Chondrocyte (in vitro differentiated cells): ENCODE data around the gene ZNF337. TPM values are rescaled to one million over a fixed set of nuclear protein-coding genes. Genes with fewer than 3 reads are reported as not detected.

Source experiments
- DNase-seq: peaks from one replicate; pipeline ENCODE4 v3.0.0; 2021; ENCODE audit warnings: mixed read lengths, low spot score
- H3K27ac Mint-ChIP-seq: one replicate; pipeline ENCODE4 v1.8.0; 2021; ENCODE audit warnings: mild to moderate bottlenecking, moderate library complexity, mixed read lengths; ENCODE audit not compliant: unreplicated experiment
- H3K27me3 Mint-ChIP-seq: 2 replicates; pipeline ENCODE4 v1.8.0; 2021; ENCODE audit warnings: low read depth, mixed read lengths
- H3K36me3 Mint-ChIP-seq: 2 replicates; pipeline ENCODE4 v1.8.0; 2021; ENCODE audit warnings: low read depth, mixed read lengths
- H3K4me1 Mint-ChIP-seq: 2 replicates; pipeline ENCODE4 v1.8.0; 2021; ENCODE audit warnings: low read depth, mild to moderate bottlenecking, mixed read lengths
- H3K4me3 Mint-ChIP-seq: one replicate; pipeline ENCODE4 v1.8.0; 2021; ENCODE audit warnings: mild to moderate bottlenecking, moderate library complexity, mixed read lengths; ENCODE audit not compliant: unreplicated experiment
- H3K9me3 Mint-ChIP-seq: 2 replicates; pipeline ENCODE4 v1.8.0; 2021; ENCODE audit warnings: low read depth, mixed read lengths
- CTCF ChIP-seq: fragments of 200-600 bp; sonication (generic); IDR thresholded peaks from 2 replicates; pipeline ENCODE4 v1.5.0; 2021; ENCODE audit warnings: antibody characterized with exemption, mild to moderate bottlenecking, moderate library complexity
- total RNA-seq: library from RNA; stranded (reverse); gene quantifications from 3 replicates; pipeline ENCODE4 v1.2.1, GENCODE V29; 2021

ZNF337 gene
- total RNA-seq, 1 donor from 2014 or later, result 11.2 TPM

- TF ChIP-seq CTCF, result no peak
- Mint-ChIP-seq H3K4me3 (peak overlapping the region; percentile 91), H3K27me3 (no peaks in the 10 kb centered on the region), H3K36me3 (peaks cover 16% of the 10 kb centered on the region), H3K4me1 (peaks cover 23% of the 10 kb centered on the region), H3K9me3 (peaks cover 22% of the 10 kb centered on the region), H3K27ac (peak overlapping the region; percentile 74)
- DNase-seq, result no peak
These were observed 902 bp downstream of the ZNF337 start for GRCh38 chr20:25695532-25696370.

- Mint-ChIP-seq H3K4me3 (no peak overlapping the region), H3K27me3 (no peaks in the 10 kb centered on the region), H3K4me1 (peaks cover 14% of the 10 kb centered on the region), H3K27ac (no peak overlapping the region), H3K36me3 (peaks cover 10% of the 10 kb centered on the region), H3K9me3 (no peaks in the 10 kb centered on the region)
- DNase-seq, result no peak
- TF ChIP-seq CTCF, result no peak
These were observed 4.2 kb downstream of the ZNF337 start for GRCh38 chr20:25692499-25692898.

- H3K27ac Mint-ChIP-seq, result no peak overlapping the region
- no peak for DNase-seq
- no peaks in the 10 kb centered on the region for H3K27me3 Mint-ChIP-seq
- H3K9me3 Mint-ChIP-seq, result no peaks in the 10 kb centered on the region
- H3K4me3 Mint-ChIP-seq, result no peak overlapping the region
- H3K4me1 Mint-ChIP-seq, result peaks cover 4% of the 10 kb centered on the region
- TF ChIP-seq CTCF, result no peak
- peaks cover 10% of the 10 kb centered on the region for H3K36me3 Mint-ChIP-seq
These were observed 6.2 kb downstream of the ZNF337 start for GRCh38 chr20:25690427-25690826.

- H3K4me3 Mint-ChIP-seq, result no peak overlapping the region
- no peak overlapping the region for H3K27ac Mint-ChIP-seq
- no peak for DNase-seq
- H3K36me3 Mint-ChIP-seq, result peaks cover 17% of the 10 kb centered on the region
- no peaks in the 10 kb centered on the region for H3K27me3 Mint-ChIP-seq
- H3K4me1 Mint-ChIP-seq, result no peaks in the 10 kb centered on the region
- no peak for TF ChIP-seq CTCF
- H3K9me3 Mint-ChIP-seq, result no peaks in the 10 kb centered on the region
These were observed 10.3 kb downstream of the ZNF337 start for GRCh38 chr20:25686081-25687067.
